Heart right ventricle (tissue), 16 donors: ENCODE data around the gene ZNF827. TPM values are rescaled to one million over a fixed set of nuclear protein-coding genes. Genes with fewer than 3 reads are reported as not detected.

Experiments
- ATAC-seq, 8 donors: fragments of 200-7000 bp; cut with Tn5 transposase; one replicate each; pipeline ENCODE4 v1.9.1; 2020; ENCODE audit warnings: mild to moderate bottlenecking in 8 of 8, moderate library complexity in 8 of 8, moderate number of reproducible peaks in 1 of 8
- DNase-seq, 2 donors: peaks; one replicate each; pipeline ENCODE4 v3.0.0-alpha.2; 2020
- H3K27ac ChIP-seq, 10 donors: fragments of 200-600 bp; sonication (generic) in 2 of 10; one replicate each; pipeline versions ENCODE4 v1.5.0 to v1.8.0; 2020 to 2022; ENCODE audit warnings: mild to moderate bottlenecking in 3 of 10
- H3K27me3 ChIP-seq, 7 donors: fragments of 200-600 bp; one replicate each; pipeline ENCODE4 v1.8.0; 2021 to 2022; ENCODE audit warnings: mild to moderate bottlenecking in 2 of 7
- H3K36me3 ChIP-seq, 9 donors: fragments of 200-600 bp; sonication (generic) in 1 of 9; one replicate each; pipeline versions ENCODE4 v1.5.0 to v1.8.0; 2020 to 2022; ENCODE audit warnings: mild to moderate bottlenecking in 2 of 9
- H3K4me1 ChIP-seq, 9 donors: fragments of 200-600 bp; sonication (generic) in 1 of 9; one replicate each; pipeline versions ENCODE4 v1.5.0 to v1.8.0; 2020 to 2022; ENCODE audit warnings: mild to moderate bottlenecking in 4 of 9
- H3K4me3 ChIP-seq, 10 donors: fragments of 200-600 bp; sonication (generic) in 2 of 10; one replicate each; pipeline versions ENCODE4 v1.5.0 to v1.8.0; 2020 to 2022; ENCODE audit warnings: mild to moderate bottlenecking in 7 of 10, moderate library complexity in 2 of 10
- H3K9me3 ChIP-seq, 11 donors: fragments of 200-600 bp in 10 of 11; sonication (generic) in 2 of 11; one replicate each; pipeline versions ENCODE4 v1.5.0 to v1.8.0; 2013 to 2022; ENCODE audit warnings: mild to moderate bottlenecking in 2 of 11, control low read depth in 1 of 11, moderate library complexity in 1 of 11
- CTCF ChIP-seq, 9 donors: fragments of 200-600 bp; sonication (generic) in 2 of 9; IDR thresholded peaks; one replicate each; pipeline versions ENCODE4 v1.5.0 to v1.8.0; 2021 to 2022; ENCODE audit warnings: antibody characterized with exemption in 9 of 9, mild to moderate bottlenecking in 5 of 9, moderate library complexity in 1 of 9
- WGBS, 2 donors: extraction: QIAGEN DNeasy Blood & Tissue Kit; methylation state at CpG; one replicate each; pipeline ENCODE4 v1.1.7; 2013; ENCODE audit warnings: inconsistent platforms in 1 of 2; 5-methylcytosine and 5-hydroxymethylcytosine counted together
- intact Hi-C, 10 donors: fragments of 100-400 bp; cut with DNase I; formaldehyde crosslinking; loops; one replicate each; pipeline versions ENCODE4 v1.11.1 to v1.14.2; 2022
- polyA plus RNA-seq, 2 donors: library from polyadenylated mRNA; stranded (reverse); fragments of 200-250 nt; gene quantifications; one replicate each; pipeline ENCODE4 v1.2.3, GENCODE V29; 2013
- total RNA-seq, 10 donors: library from RNA; stranded (reverse); fragmentation: NEBNext Ultra II Directional in 3 of 10; extraction: Animal tissue kit (Norgen Biotek cat#: 25700) in 3 of 10; gene quantifications; one replicate each; pipeline versions ENCODE4 v1.2.1 to v1.2.4, GENCODE V29; 2021 to 2023
- donor health status: Arrhythmogenic right ventricular cardiomyopathy.
- donor health status: ischemic (EF 13 %, LVEDD 7.1; RV severe dilation, severe dysfunction).
- donor health status: healthy with polysubstance abuse.
- donor health status: DM: no; HTN: yes; CAD: no.
- donor health status: DM: no; HTN: no; CAD: no.
- donor health status: ischemic (EF 25% LVEDD 6.9; RV normal size, moderate dysfunction).
- donor health status: ischemic (EF 25% LVEDD 5.7; RV mildly dilated, moderate dysfunction).
- donor health status: healthy.
- donor health status: DM: yes; HTN: yes; CAD: no.
- donor health status: Ischemic cardiomyopathy.
- donor health status: ischemic (EF 35%, LVEDD 5.7; RV mildly dilated, moderate dysfunction).
- donor health status: nonischemic (EF 11% LVEDD 7.7; RV severe dilation, severe dysfunction).
- donor health status: DM: yes; HTN: yes; CAD: no.
- donor health status: PGD.
- donor health status: ischemic (EF 29% LVEDD 5.4; RV normal size, mild dysfunction).
- donor health status: nonischemic (EF 23%, LVEDD 6.1; RV moderate dilation, normal function).

The ZNF827 gene
- total and polyA plus RNA-seq, 12 donors, result 3.8 to 33.9 (median 19.3) TPM

- no peak for DNase-seq
- intact Hi-C loops, result no loop called here
- TF ChIP-seq CTCF (IDR thresholded peaks at IDR 0.05), result no peak
- no peaks in the 10 kb centered on the region for H3K36me3 ChIP-seq
- peaks cover 0 to 9% (median 0%) of the 10 kb centered on the region in 11 donors for H3K9me3 ChIP-seq
- no peak for ATAC-seq
- WGBS, 2 donors, result 91 to 95% methylated on average over 5 of the region's 5 CpGs
- peaks cover 0 to 33% (median 4%) of the 10 kb centered on the region in 9 donors for H3K4me1 ChIP-seq
- no peak overlapping the region for H3K4me3 ChIP-seq
- no peaks in the 10 kb centered on the region for H3K27me3 ChIP-seq
- no peak overlapping the region for H3K27ac ChIP-seq
Observed at GRCh38 chr4:145786830-145787229, 151.8 kb downstream of the ZNF827 start.

GRCh38 chr4:145786261-145786660 is 152.4 kb downstream of the ZNF827 start:
- intact Hi-C loops, result no loop called here
- no peak for TF ChIP-seq CTCF (IDR thresholded peaks at IDR 0.05)
- no peak overlapping the region for H3K4me3 ChIP-seq
- ATAC-seq (no peak), DNase-seq (no peak)
- peaks cover 0 to 9% (median 0%) of the 10 kb centered on the region in 11 donors for H3K9me3 ChIP-seq
- no peaks in the 10 kb centered on the region for H3K27me3 ChIP-seq
- 68 to 81% methylated on average over 2 of the region's 2 CpGs for WGBS, 2 donors
- no peaks in the 10 kb centered on the region for H3K36me3 ChIP-seq
- H3K4me1 ChIP-seq, result peaks cover 0 to 34% (median 4%) of the 10 kb centered on the region in 9 donors
- H3K27ac ChIP-seq, result peak overlapping the region in 1 of 10 donors; percentile 10

- no peaks in the 10 kb centered on the region for H3K36me3 ChIP-seq
- 46 to 52% methylated on average over 2 of the region's 2 CpGs for WGBS, 2 donors
- H3K4me3 ChIP-seq, result no peak overlapping the region
- intact Hi-C loops, result no loop called here
- TF ChIP-seq CTCF (IDR thresholded peaks at IDR 0.05), result no peak
- ATAC-seq (peak in 2 of 8 donors; percentile 23 to 27), DNase-seq (no peak)
- peaks cover 0 to 9% (median 0%) of the 10 kb centered on the region in 11 donors for H3K9me3 ChIP-seq
- no peaks in the 10 kb centered on the region for H3K27me3 ChIP-seq
- H3K4me1 ChIP-seq, result peaks cover 0 to 34% (median 4%) of the 10 kb centered on the region in 9 donors
- peak overlapping the region in 2 of 10 donors; percentile 10 to 22 for H3K27ac ChIP-seq
Observed at GRCh38 chr4:145785391-145786008, 153.1 kb downstream of the ZNF827 start.

- Histone ChIP-seq H3K9me3 (peaks cover 0 to 9% (median 0%) of the 10 kb centered on the region in 11 donors), H3K27me3 (no peaks in the 10 kb centered on the region), H3K4me3 (no peak overlapping the region), H3K27ac (no peak overlapping the region), H3K4me1 (peaks cover 0 to 39% (median 4%) of the 10 kb centered on the region in 9 donors), H3K36me3 (peaks cover 0 to 4% (median 0%) of the 10 kb centered on the region in 9 donors)
- intact Hi-C loops, result no loop called here
- no peak for TF ChIP-seq CTCF (IDR thresholded peaks at IDR 0.05)
- 92% methylated on average over 2 of the region's 2 CpGs for WGBS, 2 donors
- DNase-seq (no peak), ATAC-seq (no peak)
Observed at GRCh38 chr4:145784036-145784435, 154.6 kb downstream of the ZNF827 start.
